Measurements from ENCODE around the gene KERA.

DNA sequence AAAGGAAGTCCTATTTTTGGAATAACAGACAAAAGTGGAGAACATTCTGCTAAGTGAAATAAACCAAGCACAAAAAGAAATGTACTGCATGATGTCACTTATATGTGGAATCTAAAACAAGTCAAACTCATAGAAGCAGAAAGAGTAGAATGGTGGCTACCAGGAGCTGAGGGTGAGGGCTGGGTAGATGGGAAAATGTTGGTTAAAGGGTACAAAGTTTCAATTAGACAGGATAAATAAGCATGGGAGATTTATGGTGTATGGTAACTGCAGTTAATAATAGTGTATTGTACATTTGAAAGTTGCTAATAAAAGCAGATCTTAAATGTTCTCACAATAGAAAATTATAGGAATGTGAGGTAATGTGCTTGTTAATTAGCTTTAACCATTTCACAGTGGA is 40.6 kb upstream of the KERA start:
- TF ChIP-seq, protein P1, sequence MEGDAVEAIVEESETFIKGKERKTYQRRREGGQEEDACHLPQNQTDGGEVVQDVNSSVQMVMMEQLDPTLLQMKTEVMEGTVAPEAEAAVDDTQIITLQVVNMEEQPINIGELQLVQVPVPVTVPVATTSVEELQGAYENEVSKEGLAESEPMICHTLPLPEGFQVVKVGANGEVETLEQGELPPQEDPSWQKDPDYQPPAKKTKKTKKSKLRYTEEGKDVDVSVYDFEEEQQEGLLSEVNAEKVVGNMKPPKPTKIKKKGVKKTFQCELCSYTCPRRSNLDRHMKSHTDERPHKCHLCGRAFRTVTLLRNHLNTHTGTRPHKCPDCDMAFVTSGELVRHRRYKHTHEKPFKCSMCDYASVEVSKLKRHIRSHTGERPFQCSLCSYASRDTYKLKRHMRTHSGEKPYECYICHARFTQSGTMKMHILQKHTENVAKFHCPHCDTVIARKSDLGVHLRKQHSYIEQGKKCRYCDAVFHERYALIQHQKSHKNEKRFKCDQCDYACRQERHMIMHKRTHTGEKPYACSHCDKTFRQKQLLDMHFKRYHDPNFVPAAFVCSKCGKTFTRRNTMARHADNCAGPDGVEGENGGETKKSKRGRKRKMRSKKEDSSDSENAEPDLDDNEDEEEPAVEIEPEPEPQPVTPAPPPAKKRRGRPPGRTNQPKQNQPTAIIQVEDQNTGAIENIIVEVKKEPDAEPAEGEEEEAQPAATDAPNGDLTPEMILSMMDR (IDR thresholded peaks at IDR 0.05; ENCODE audit: low read depth, low read length) = no peak
- no peak for TF ChIP-seq EZH2phosphoT487 (IDR thresholded peaks at IDR 0.05; ENCODE audit: low read depth)
